ENCODE measurements around the gene COG2. TPM values are rescaled to one million over a fixed set of nuclear protein-coding genes. Genes with fewer than 3 reads are reported as not detected.

COG2 gene
- total and polyA plus RNA-seq, 2 of the 8 experiments (the other 6 are each of a cell fraction or from before 2014, with no cell fraction given) = 10.3 to 36.7 TPM

DNA sequence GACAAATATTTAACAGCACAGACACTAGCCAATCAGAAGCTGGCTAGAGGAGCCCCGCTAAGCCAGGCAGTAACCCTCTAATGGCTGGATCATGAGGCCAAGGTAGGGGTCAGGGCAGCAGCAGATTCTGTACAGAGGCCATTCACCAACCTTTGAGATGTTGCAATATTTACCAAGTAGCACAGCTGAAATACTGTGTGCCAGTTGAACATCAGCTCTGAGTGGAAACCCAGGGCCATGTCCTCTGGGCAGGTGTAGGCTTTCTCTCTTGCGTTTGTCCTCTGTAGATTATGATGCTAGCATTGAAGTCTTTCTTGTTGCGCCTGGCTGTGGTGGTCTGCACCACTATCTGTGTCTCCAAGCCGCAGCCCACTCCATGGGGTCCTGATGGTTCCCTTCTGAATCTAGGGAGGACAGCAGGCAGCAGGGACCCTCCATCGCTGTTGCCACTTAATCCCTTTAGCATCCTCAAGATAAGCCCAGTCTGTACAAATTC is 2.5 kb upstream of the COG2 start (continued):
- TF ChIP-seq, protein P1, sequence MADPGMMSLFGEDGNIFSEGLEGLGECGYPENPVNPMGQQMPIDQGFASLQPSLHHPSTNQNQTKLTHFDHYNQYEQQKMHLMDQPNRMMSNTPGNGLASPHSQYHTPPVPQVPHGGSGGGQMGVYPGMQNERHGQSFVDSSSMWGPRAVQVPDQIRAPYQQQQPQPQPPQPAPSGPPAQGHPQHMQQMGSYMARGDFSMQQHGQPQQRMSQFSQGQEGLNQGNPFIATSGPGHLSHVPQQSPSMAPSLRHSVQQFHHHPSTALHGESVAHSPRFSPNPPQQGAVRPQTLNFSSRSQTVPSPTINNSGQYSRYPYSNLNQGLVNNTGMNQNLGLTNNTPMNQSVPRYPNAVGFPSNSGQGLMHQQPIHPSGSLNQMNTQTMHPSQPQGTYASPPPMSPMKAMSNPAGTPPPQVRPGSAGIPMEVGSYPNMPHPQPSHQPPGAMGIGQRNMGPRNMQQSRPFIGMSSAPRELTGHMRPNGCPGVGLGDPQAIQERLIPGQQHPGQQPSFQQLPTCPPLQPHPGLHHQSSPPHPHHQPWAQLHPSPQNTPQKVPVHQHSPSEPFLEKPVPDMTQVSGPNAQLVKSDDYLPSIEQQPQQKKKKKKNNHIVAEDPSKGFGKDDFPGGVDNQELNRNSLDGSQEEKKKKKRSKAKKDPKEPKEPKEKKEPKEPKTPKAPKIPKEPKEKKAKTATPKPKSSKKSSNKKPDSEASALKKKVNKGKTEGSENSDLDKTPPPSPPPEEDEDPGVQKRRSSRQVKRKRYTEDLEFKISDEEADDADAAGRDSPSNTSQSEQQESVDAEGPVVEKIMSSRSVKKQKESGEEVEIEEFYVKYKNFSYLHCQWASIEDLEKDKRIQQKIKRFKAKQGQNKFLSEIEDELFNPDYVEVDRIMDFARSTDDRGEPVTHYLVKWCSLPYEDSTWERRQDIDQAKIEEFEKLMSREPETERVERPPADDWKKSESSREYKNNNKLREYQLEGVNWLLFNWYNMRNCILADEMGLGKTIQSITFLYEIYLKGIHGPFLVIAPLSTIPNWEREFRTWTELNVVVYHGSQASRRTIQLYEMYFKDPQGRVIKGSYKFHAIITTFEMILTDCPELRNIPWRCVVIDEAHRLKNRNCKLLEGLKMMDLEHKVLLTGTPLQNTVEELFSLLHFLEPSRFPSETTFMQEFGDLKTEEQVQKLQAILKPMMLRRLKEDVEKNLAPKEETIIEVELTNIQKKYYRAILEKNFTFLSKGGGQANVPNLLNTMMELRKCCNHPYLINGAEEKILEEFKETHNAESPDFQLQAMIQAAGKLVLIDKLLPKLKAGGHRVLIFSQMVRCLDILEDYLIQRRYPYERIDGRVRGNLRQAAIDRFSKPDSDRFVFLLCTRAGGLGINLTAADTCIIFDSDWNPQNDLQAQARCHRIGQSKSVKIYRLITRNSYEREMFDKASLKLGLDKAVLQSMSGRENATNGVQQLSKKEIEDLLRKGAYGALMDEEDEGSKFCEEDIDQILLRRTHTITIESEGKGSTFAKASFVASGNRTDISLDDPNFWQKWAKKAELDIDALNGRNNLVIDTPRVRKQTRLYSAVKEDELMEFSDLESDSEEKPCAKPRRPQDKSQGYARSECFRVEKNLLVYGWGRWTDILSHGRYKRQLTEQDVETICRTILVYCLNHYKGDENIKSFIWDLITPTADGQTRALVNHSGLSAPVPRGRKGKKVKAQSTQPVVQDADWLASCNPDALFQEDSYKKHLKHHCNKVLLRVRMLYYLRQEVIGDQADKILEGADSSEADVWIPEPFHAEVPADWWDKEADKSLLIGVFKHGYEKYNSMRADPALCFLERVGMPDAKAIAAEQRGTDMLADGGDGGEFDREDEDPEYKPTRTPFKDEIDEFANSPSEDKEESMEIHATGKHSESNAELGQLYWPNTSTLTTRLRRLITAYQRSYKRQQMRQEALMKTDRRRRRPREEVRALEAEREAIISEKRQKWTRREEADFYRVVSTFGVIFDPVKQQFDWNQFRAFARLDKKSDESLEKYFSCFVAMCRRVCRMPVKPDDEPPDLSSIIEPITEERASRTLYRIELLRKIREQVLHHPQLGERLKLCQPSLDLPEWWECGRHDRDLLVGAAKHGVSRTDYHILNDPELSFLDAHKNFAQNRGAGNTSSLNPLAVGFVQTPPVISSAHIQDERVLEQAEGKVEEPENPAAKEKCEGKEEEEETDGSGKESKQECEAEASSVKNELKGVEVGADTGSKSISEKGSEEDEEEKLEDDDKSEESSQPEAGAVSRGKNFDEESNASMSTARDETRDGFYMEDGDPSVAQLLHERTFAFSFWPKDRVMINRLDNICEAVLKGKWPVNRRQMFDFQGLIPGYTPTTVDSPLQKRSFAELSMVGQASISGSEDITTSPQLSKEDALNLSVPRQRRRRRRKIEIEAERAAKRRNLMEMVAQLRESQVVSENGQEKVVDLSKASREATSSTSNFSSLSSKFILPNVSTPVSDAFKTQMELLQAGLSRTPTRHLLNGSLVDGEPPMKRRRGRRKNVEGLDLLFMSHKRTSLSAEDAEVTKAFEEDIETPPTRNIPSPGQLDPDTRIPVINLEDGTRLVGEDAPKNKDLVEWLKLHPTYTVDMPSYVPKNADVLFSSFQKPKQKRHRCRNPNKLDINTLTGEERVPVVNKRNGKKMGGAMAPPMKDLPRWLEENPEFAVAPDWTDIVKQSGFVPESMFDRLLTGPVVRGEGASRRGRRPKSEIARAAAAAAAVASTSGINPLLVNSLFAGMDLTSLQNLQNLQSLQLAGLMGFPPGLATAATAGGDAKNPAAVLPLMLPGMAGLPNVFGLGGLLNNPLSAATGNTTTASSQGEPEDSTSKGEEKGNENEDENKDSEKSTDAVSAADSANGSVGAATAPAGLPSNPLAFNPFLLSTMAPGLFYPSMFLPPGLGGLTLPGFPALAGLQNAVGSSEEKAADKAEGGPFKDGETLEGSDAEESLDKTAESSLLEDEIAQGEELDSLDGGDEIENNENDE (IDR thresholded peaks at IDR 0.05; ENCODE audit: insufficient replicate concordance, low read length) = no peak
- TF ChIP-seq SIX5 (IDR thresholded peaks at IDR 0.05; ENCODE audit: low read depth, low read length) (no peak), SAP30 (IDR thresholded peaks at IDR 0.05; ENCODE audit: insufficient read depth, insufficient replicate concordance, low read length) (no peak), GTF2F1 (IDR thresholded peaks at IDR 0.05; ENCODE audit: borderline replicate concordance, low read depth, low read length) (no peak)
- TF ChIP-seq, protein P2, sequence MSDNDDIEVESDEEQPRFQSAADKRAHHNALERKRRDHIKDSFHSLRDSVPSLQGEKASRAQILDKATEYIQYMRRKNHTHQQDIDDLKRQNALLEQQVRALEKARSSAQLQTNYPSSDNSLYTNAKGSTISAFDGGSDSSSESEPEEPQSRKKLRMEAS (IDR thresholded peaks at IDR 0.05) = no peak
- TF ChIP-seq, protein P3, sequence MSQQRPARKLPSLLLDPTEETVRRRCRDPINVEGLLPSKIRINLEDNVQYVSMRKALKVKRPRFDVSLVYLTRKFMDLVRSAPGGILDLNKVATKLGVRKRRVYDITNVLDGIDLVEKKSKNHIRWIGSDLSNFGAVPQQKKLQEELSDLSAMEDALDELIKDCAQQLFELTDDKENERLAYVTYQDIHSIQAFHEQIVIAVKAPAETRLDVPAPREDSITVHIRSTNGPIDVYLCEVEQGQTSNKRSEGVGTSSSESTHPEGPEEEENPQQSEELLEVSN (IDR thresholded peaks at IDR 0.05) = no peak

Data from H1 (cell line).